Calu3 (cell line): ENCODE data around the gene ADO. TPM values are rescaled to one million over a fixed set of nuclear protein-coding genes. Genes with fewer than 3 reads are reported as not detected.

ENCODE experiments used
- BruUV-seq: library from RNA; stranded (reverse); fragments of 400-500 nt; replicated peaks from 2 replicates; lab custom pipeline; 2021; lab: Mats Ljungman, UMichigan
- CTCF ChIA-PET: fragments of 300-600 bp; sonication (Branson Sonifier 250); formaldehyde crosslinking; loops from one replicate; lab custom pipeline; 2022; ENCODE audit warnings: antibody characterized with exemption; lab: Charles Lee
- DNase-seq: peaks from one replicate; pipeline ENCODE4 v3.0.0; 2022
- H3K27ac Mint-ChIP-seq: one replicate; pipeline ENCODE4 v1.8.0; 2022; ENCODE audit warnings: mixed read lengths; ENCODE audit not compliant: unreplicated experiment
- H3K27me3 Mint-ChIP-seq: one replicate; pipeline ENCODE4 v1.8.0; 2022; ENCODE audit warnings: mixed read lengths; ENCODE audit not compliant: unreplicated experiment
- H3K36me3 Mint-ChIP-seq: one replicate; pipeline ENCODE4 v1.8.0; 2022; ENCODE audit warnings: mild to moderate bottlenecking, moderate library complexity, mixed read lengths; ENCODE audit not compliant: insufficient read depth, unreplicated experiment
- H3K4me1 Mint-ChIP-seq: one replicate; pipeline ENCODE4 v1.8.0; 2022; ENCODE audit warnings: mild to moderate bottlenecking, low read depth, mixed read lengths; ENCODE audit not compliant: unreplicated experiment
- H3K4me3 Mint-ChIP-seq: one replicate; pipeline ENCODE4 v1.8.0; 2022; ENCODE audit warnings: mild to moderate bottlenecking, low read depth, moderate library complexity, mixed read lengths; ENCODE audit not compliant: unreplicated experiment
- H3K9me3 Mint-ChIP-seq: one replicate; pipeline ENCODE4 v1.8.0; 2022; ENCODE audit warnings: low read depth, mixed read lengths; ENCODE audit not compliant: unreplicated experiment
- intact Hi-C: fragments of 100-400 bp; cut with micrococcal nuclease; formaldehyde crosslinking; loops from one replicate; pipeline ENCODE4 v1.10.0; 2022; ENCODE audit not compliant: unreplicated experiment
- total RNA-seq: library from RNA; stranded (reverse); gene quantifications from 2 replicates; pipeline ENCODE4 v1.2.3, GENCODE V29; 2022
- TF ChIP-seq, protein P1 (sequence below): fragments of 200-600 bp; IDR thresholded peaks from one replicate; pipeline ENCODE4 v1.8.0; 2022; ENCODE audit warnings: antibody characterized with exemption; ENCODE audit not compliant: unreplicated experiment

ADO gene
- total RNA-seq, 1 experiment from 2014 or later = 32.3 TPM

DNA sequence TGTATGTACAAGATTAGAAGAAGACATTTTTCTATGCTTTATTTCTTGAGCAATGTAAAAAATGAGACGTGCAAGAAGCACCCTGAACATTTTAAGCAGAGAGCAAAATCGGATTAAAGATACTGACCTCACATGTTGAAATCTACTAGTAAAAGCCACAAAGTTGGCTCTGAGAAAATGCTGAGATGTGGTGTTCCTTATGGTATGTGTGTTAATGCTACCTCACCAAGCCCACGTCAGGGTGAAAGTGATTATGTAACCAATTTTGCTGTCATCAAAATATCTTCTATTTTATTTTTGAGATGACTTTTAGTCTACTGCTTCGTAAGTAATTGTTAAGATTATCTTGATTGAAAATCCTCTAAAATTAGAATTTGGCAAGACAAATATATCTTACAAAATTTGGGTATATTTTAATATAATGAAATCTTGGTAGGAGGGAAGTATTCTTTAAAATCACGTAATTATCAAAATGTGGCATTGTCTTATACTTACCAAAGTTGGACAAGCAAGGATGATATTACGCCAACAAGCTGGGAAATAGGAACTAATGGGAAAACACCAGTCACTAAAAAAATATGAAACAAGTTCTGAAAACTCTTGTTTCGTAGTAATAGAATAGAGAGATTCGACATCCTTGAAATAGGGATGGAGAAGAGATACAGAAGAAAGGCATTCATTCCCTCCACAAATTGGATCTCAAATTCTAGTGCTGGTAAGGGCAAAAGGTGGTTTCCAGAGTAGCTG is 5.8 kb downstream of the ADO start:
- Mint-ChIP-seq H3K27ac (no peak overlapping the region), H3K27me3 (peaks cover 28% of the 10 kb centered on the region), H3K9me3 (no peaks in the 10 kb centered on the region), H3K36me3 (peaks cover 17% of the 10 kb centered on the region), H3K4me3 (no peak overlapping the region), H3K4me1 (peaks cover 30% of the 10 kb centered on the region)
- no peak for DNase-seq
- BruUV-seq = no TSS peak
- TF ChIP-seq, protein P1, sequence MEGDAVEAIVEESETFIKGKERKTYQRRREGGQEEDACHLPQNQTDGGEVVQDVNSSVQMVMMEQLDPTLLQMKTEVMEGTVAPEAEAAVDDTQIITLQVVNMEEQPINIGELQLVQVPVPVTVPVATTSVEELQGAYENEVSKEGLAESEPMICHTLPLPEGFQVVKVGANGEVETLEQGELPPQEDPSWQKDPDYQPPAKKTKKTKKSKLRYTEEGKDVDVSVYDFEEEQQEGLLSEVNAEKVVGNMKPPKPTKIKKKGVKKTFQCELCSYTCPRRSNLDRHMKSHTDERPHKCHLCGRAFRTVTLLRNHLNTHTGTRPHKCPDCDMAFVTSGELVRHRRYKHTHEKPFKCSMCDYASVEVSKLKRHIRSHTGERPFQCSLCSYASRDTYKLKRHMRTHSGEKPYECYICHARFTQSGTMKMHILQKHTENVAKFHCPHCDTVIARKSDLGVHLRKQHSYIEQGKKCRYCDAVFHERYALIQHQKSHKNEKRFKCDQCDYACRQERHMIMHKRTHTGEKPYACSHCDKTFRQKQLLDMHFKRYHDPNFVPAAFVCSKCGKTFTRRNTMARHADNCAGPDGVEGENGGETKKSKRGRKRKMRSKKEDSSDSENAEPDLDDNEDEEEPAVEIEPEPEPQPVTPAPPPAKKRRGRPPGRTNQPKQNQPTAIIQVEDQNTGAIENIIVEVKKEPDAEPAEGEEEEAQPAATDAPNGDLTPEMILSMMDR = no peak
- CTCF ChIA-PET = interaction anchor here (1.0 kb wide), 1 partner anchor 11 kb away, joined by 3 read pairs; no protein-coding TSS in a partner anchor
- intact Hi-C loops = loop anchor here (10.0 kb wide), 1 partner anchor 556 kb away; no protein-coding TSS in a partner anchor

DNA sequence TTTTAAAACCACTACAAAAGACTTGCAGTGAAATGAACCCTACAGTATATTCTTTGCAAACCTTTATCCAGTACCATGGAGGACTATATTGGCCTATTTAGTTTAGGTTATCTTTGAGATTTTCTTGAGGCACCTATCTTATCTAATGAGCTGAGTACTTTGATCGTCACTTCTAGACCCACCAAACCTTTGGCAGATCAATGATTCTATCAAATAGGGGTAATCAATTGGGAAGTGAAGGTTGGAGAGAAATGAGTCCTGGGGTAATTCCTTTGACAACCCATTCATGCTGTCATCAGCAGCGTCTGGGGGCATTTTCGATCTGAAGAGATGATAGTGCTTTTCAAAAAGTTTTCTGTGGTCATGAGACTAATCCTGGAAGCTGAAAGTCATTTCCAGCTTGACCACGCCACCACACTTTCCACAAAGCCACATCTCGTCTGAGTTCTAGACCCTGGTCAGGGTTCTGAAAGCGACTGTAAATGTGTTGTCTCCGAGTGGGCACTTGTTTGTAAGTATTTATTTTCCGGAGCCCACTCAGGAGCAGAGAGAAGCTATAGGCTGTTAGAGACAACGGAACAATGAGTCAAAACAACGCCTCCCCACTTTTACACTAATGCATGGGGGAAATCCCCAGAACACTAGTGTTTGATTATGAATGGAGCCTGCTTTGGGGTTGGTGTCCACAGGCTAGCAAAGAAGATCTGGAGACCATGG is 6.8 kb downstream of the ADO start:
- Mint-ChIP-seq H3K36me3 (peaks cover 16% of the 10 kb centered on the region), H3K4me1 (peaks cover 36% of the 10 kb centered on the region), H3K27me3 (peaks cover 38% of the 10 kb centered on the region), H3K27ac (no peak overlapping the region), H3K4me3 (no peak overlapping the region), H3K9me3 (no peaks in the 10 kb centered on the region)
- CTCF ChIA-PET = no interaction called here
- TF ChIP-seq, protein P1 = no peak
- intact Hi-C loops = loop anchor here (10.0 kb wide), 1 partner anchor 557 kb away; no protein-coding TSS in a partner anchor
- DNase-seq = no peak
- no TSS peak for BruUV-seq

DNA sequence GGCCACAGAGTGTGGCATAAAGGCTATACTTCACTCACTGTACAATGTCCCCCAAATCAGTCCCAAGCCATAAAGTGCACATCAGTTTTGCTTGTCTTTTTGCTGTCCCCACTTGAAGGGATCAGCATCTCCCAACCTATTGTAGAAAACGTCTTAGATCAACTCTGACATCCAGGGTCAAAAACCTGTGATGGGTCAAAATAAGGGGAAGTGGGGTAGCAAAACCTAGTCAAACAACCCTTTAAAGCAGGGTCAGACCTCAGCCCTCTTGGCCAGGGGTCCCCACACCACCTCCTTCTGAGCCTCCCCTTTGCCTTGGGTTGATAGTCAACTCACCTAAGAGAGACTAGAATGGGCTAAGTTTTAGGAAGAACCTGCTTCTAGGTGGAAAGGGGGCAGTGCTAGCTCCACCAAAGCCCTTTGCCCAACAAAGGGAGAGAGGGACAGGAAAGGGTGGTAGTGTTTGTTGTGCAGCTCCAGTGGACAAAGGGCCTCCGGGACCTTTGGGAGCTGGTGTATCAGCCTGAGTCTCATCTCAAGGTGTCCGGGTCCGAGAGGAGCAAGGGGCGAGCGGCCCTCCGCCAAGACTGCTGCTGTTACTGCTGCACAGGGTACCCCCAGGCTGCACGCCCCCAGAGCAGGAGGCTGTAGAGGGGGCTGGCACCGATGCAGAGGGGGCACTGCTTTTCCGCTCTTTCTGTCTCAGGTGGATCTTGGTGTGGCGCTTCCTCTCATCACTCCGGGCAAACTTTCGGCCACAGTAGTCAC is 8.3 kb downstream of the ADO start:
- Mint-ChIP-seq H3K9me3 (no peaks in the 10 kb centered on the region), H3K36me3 (peaks cover 25% of the 10 kb centered on the region), H3K4me3 (no peak overlapping the region), H3K27me3 (peaks cover 42% of the 10 kb centered on the region), H3K27ac (no peak overlapping the region), H3K4me1 (peaks cover 21% of the 10 kb centered on the region)
- TF ChIP-seq, protein P1 = no peak
- CTCF ChIA-PET = no interaction called here
- DNase-seq = no peak
- intact Hi-C loops = loop anchor here (10.0 kb wide), 1 partner anchor 558 kb away; no protein-coding TSS in a partner anchor
- BruUV-seq = no TSS peak

GRCh38 chr10:62813453-62813852 is 8.9 kb downstream of the ADO start:
- H3K27ac Mint-ChIP-seq = no peak overlapping the region
- intact Hi-C loops = loop anchor here (10.0 kb wide), 1 partner anchor 559 kb away; no protein-coding TSS in a partner anchor
- no peak for DNase-seq
- H3K4me3 Mint-ChIP-seq = peak overlapping the region; percentile 81
- CTCF ChIA-PET = interaction anchor here (0.6 kb wide), 1 partner anchor 21 kb away, joined by 3 read pairs; no protein-coding TSS in a partner anchor
- no TSS peak for BruUV-seq
- no peaks in the 10 kb centered on the region for H3K9me3 Mint-ChIP-seq
- peaks cover 27% of the 10 kb centered on the region for H3K36me3 Mint-ChIP-seq
- TF ChIP-seq, protein P1 = no peak
- peaks cover 16% of the 10 kb centered on the region for H3K4me1 Mint-ChIP-seq
- peaks cover 42% of the 10 kb centered on the region for H3K27me3 Mint-ChIP-seq
